Neural progenitor cell (in vitro differentiated cells): ENCODE measurements around the gene EXOC1L. TPM values are rescaled to one million over a fixed set of nuclear protein-coding genes. Genes with fewer than 3 reads are reported as not detected.

ENCODE experiments used
- DNase-seq: peaks from one replicate; pipeline ENCODE4 v3.0.0-alpha.2; 2016; ENCODE audit warnings: low spot score
- H2AFZ ChIP-seq: fragments of 200-600 bp; sonication (generic); replicated peaks from 2 replicates; pipeline ENCODE4 v1.6.1; 2016; ENCODE audit warnings: antibody characterized with exemption
- H3F3A ChIP-seq: fragments of 200-600 bp; sonication (generic); 2 replicates; pipeline ENCODE4 v1.6.1; 2016; ENCODE audit warnings: antibody characterized with exemption, low read depth
- H3K27ac ChIP-seq: fragments of 200-600 bp; sonication (generic); 2 replicates; pipeline ENCODE4 v1.5.1; 2016; ENCODE audit warnings: mild to moderate bottlenecking
- H3K27me3 ChIP-seq: fragments of 200-600 bp; sonication (generic); 2 replicates; pipeline ENCODE4 v1.6.1; 2016; ENCODE audit warnings: mild to moderate bottlenecking, moderate library complexity
- H3K36me3 ChIP-seq: fragments of 200-600 bp; sonication (generic); 2 replicates; pipeline ENCODE4 v1.5.1; 2016
- H3K4me1 ChIP-seq: fragments of 200-600 bp; sonication (generic); 2 replicates; pipeline ENCODE4 v1.6.1; 2016; ENCODE audit warnings: mixed run types
- H3K4me2 ChIP-seq: fragments of 200-600 bp; sonication (generic); 2 replicates; pipeline ENCODE4 v1.6.1; 2016
- H3K4me3 ChIP-seq: fragments of 200-600 bp; sonication (generic); 2 replicates; pipeline ENCODE4 v1.5.1; 2016
- H3K79me2 ChIP-seq: fragments of 200-600 bp; sonication (generic); 2 replicates; pipeline ENCODE4 v1.6.1; 2016; ENCODE audit warnings: low read depth
- H3K9ac ChIP-seq: fragments of 200-600 bp; sonication (generic); 2 replicates; pipeline ENCODE4 v1.6.1; 2016
- H3K9me3 ChIP-seq: fragments of 200-600 bp; sonication (generic); 2 replicates; pipeline ENCODE4 v1.5.1; 2016; ENCODE audit warnings: low read depth
- H4K20me1 ChIP-seq: fragments of 200-600 bp; sonication (generic); 2 replicates; pipeline ENCODE4 v1.6.1; 2016; ENCODE audit warnings: low read depth
- H3K27ac Mint-ChIP-seq: 3 replicates; pipeline ENCODE4 v1.8.0; 2021; ENCODE audit warnings: mixed read lengths
- H3K27me3 Mint-ChIP-seq: 2 replicates; pipeline ENCODE4 v1.8.0; 2022; ENCODE audit warnings: low read depth, mild to moderate bottlenecking, inconsistent platforms, moderate library complexity, mixed read lengths; ENCODE audit not compliant: insufficient read depth
- H3K36me3 Mint-ChIP-seq: 3 replicates; pipeline ENCODE4 v1.8.0; 2021; ENCODE audit warnings: mixed read lengths
- H3K4me1 Mint-ChIP-seq: 3 replicates; pipeline ENCODE4 v1.8.0; 2021; ENCODE audit warnings: mixed read lengths
- H3K4me3 Mint-ChIP-seq: 3 replicates; pipeline ENCODE4 v1.8.0; 2021; ENCODE audit warnings: mild to moderate bottlenecking, moderate library complexity, mixed read lengths
- H3K9me3 Mint-ChIP-seq: 3 replicates; pipeline ENCODE4 v1.8.0; 2020; ENCODE audit warnings: mixed read lengths
- CTCF ChIP-seq: fragments of 200-600 bp; sonication (generic); IDR thresholded peaks from 2 replicates; pipeline ENCODE4 v1.5.1; 2017; ENCODE audit warnings: antibody characterized with exemption, mild to moderate bottlenecking
- EZH2 ChIP-seq: fragments of 200-600 bp; sonication (generic); IDR thresholded peaks from 2 replicates; pipeline ENCODE4 v1.6.1; 2017; ENCODE audit warnings: antibody characterized with exemption, mild to moderate bottlenecking, moderate library complexity
- EZH2phosphoT487 ChIP-seq: fragments of 200-600 bp; sonication (generic); IDR thresholded peaks from 2 replicates; pipeline ENCODE4 v1.6.1; 2017; ENCODE audit warnings: antibody characterized with exemption
- total RNA-seq: library from RNA; depleted of rRNA; stranded (reverse); fragments of >200 nt; gene quantifications from 2 replicates; pipeline ENCODE4 v1.2.3, GENCODE V29; 2015; ENCODE audit warnings: low replicate concordance

Gene EXOC1L
- total RNA-seq, 1 donor from 2014 or later = not detected

DNA sequence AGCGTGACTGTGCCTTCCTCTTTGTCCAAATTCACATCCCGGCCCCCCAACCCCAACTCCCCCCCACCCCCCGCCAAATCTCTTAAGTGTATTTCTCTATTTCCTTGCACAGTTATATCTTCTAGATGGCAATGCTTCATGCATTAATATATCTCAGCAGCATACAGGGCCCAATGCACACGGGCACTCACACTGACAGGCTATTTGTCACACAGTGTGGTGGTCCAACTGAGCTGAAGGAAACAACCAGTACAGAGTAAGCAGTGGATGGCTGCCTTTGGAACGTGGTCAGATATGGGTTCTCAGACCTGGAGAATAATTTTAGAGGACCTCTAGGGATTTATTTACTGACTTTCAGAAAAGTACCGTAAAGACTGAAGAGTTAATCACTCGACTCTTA lies 34.5 kb downstream of the EXOC1L start:
- no peak overlapping the region for H3K4me3 Mint-ChIP-seq

DNA sequence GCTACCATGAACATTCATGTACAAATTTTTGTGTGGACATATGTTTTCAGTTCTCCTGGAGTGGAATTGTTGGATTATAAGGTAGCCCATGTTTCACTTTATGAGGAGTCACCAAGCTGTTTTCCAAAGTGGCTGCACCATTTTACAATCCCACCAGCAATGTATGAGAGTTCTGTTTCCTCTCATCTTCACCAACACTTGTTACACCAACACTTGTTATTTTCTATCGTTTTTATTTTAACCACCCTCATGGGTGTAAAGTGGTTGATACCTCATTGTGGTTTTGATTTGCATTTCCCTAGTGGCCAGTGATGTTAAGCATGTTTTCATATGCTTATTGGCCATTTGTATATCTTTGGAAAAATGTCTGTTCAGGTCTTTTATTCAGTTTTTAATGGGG lies 38.0 kb downstream of the EXOC1L start:
- Histone ChIP-seq H3K79me2 (peaks cover 30% of the 10 kb centered on the region), H3K4me3 (no peak overlapping the region), H3K4me1 (peaks cover 8% of the 10 kb centered on the region), H3F3A (peaks cover 8% of the 10 kb centered on the region), H3K4me2 (no peak overlapping the region), H3K27me3 (peaks cover 5% of the 10 kb centered on the region), H3K9me3 (no peaks in the 10 kb centered on the region), H2AFZ (no peak overlapping the region), H3K27ac (no peak overlapping the region), H3K9ac (no peak overlapping the region), H4K20me1 (no peaks in the 10 kb centered on the region), H3K36me3 (no peaks in the 10 kb centered on the region)
- DNase-seq = no peak
- H3K27me3 Mint-ChIP-seq = no peaks in the 10 kb centered on the region
- TF ChIP-seq EZH2phosphoT487 (no peak), EZH2 (no peak), CTCF (no peak)
- peaks cover 4% of the 10 kb centered on the region for H3K9me3 Mint-ChIP-seq
- peaks cover 6% of the 10 kb centered on the region for H3K4me1 Mint-ChIP-seq
- no peak overlapping the region for H3K27ac Mint-ChIP-seq
- peaks cover 1% of the 10 kb centered on the region for H3K36me3 Mint-ChIP-seq
- H3K4me3 Mint-ChIP-seq = no peak overlapping the region

More for the DNA sequence above, 34.5 kb downstream of the EXOC1L start:
- Histone ChIP-seq H3K9ac (peak overlapping the region; percentile 80), H4K20me1 (no peaks in the 10 kb centered on the region), H3F3A (peaks cover 8% of the 10 kb centered on the region), H3K27me3 (peaks cover 20% of the 10 kb centered on the region), H2AFZ (peak overlapping the region; percentile 79), H3K79me2 (peaks cover 30% of the 10 kb centered on the region), H3K4me2 (peak overlapping the region; percentile 88), H3K36me3 (no peaks in the 10 kb centered on the region), H3K4me3 (peak overlapping the region; percentile 74), H3K27ac (no peak overlapping the region), H3K9me3 (no peaks in the 10 kb centered on the region), H3K4me1 (peaks cover 8% of the 10 kb centered on the region)
- peaks cover 1% of the 10 kb centered on the region for H3K36me3 Mint-ChIP-seq
- no peak overlapping the region for H3K27ac Mint-ChIP-seq
- peaks cover 6% of the 10 kb centered on the region for H3K4me1 Mint-ChIP-seq
- no peak for TF ChIP-seq EZH2phosphoT487
- no peak for TF ChIP-seq CTCF
- TF ChIP-seq EZH2 = no peak
- no peak for DNase-seq
- H3K9me3 Mint-ChIP-seq = peaks cover 4% of the 10 kb centered on the region
- H3K27me3 Mint-ChIP-seq = peaks cover 3% of the 10 kb centered on the region

GRCh38 chr4:55859711-55860110 lies 40.1 kb downstream of the EXOC1L start:
- no peak overlapping the region for H3K4me3 ChIP-seq
- no peaks in the 10 kb centered on the region for H4K20me1 ChIP-seq
- TF ChIP-seq CTCF (no peak), EZH2phosphoT487 (no peak), EZH2 (no peak)
- no peak overlapping the region for H3K4me2 ChIP-seq
- H3K79me2 ChIP-seq = peaks cover 25% of the 10 kb centered on the region
- no peak overlapping the region for H3K9ac ChIP-seq
- Mint-ChIP-seq H3K9me3 (no peaks in the 10 kb centered on the region), H3K27ac (no peak overlapping the region), H3K36me3 (peaks cover 1% of the 10 kb centered on the region), H3K4me3 (no peak overlapping the region), H3K4me1 (no peaks in the 10 kb centered on the region), H3K27me3 (no peaks in the 10 kb centered on the region)
- no peak for DNase-seq
- H3K27me3 ChIP-seq = no peaks in the 10 kb centered on the region
- H3K36me3 ChIP-seq = peaks cover 3% of the 10 kb centered on the region
- no peak overlapping the region for H2AFZ ChIP-seq
- H3K27ac ChIP-seq = no peak overlapping the region
- H3K9me3 ChIP-seq = no peaks in the 10 kb centered on the region
- peaks cover 5% of the 10 kb centered on the region for H3K4me1 ChIP-seq
- peaks cover 4% of the 10 kb centered on the region for H3F3A ChIP-seq
